ENCODE results near the gene IQSEC3.

DNA sequence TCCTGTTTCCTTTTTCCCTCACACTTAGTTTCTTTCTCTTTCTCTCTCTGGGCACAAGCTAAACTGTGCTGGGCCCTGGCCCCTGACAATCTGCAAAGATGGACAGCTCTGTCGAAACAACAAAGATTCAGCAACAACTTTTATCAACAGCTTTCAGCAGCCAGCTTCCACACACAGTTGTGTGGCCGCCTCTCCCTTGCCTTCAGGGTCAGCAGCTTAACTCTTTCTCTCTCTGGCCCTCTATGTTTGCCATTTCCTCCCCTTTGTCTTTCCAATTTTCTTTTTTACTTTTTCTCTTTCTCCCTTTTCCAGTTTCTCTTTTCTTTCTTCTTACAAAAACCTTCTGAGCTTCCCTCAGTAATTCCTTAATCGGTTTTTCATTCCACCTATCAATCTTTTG, 43.3 kb downstream of the IQSEC3 start:
- TF ChIP-seq CTCF (conservative IDR thresholded peaks at IDR 0.05) (no peak), ZFX (IDR thresholded peaks at IDR 0.05) (no peak)
